ENCODE measurements around the gene SLIT3. TPM values are rescaled to one million over a fixed set of nuclear protein-coding genes. Genes with fewer than 3 reads are reported as not detected.

Gene SLIT3
- total RNA-seq, 1 experiment from 2014 or later, result 0.10 TPM

DNA sequence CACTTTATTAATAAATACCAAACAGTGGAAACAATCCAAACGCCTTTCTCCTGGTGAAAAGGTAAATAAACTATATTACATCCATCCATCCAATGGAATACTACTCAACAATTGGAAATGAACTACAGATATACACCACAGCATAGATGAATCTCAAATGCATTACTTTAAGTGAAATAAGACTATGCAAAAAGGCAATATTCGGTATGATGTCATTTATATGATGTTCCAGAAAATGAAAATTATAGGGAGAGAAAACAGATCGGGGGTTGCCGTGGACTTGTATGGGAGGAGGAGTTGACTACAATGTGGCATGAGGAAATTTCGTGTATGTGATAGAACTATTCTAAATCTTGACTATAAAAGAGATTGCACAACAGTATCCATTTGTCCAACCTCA lies 27.5 kb upstream of the SLIT3 start:
- no peaks in the 10 kb centered on the region for H3K79me2 ChIP-seq (ENCODE audit: insufficient read depth, low read length)
- POLR2A ChIA-PET, result no interaction called here
- no peak overlapping the region for H3K4me2 ChIP-seq (ENCODE audit: low read length)
- H3K4me3 ChIP-seq (replicated peaks in 1 of 2; ENCODE audit: low read depth in 1 of 2, low read length in 2 of 2), result no peak overlapping the region
- intact Hi-C loops (cut with micrococcal nuclease), result no loop called here
- H3K27me3 ChIP-seq (ENCODE audit: insufficient read depth, low read length), result peaks cover 3% of the 10 kb centered on the region; the same call in 1 of the 2 replicates
- ATAC-seq, result no peak
- no peak overlapping the region for H2AFZ ChIP-seq (ENCODE audit: low read depth, low read length, poor library complexity, severe bottlenecking)
- no peak for TF ChIP-seq POLR2AphosphoS5 (IDR thresholded peaks at IDR 0.05; ENCODE audit: low read depth, low read length)
- no peaks in the 10 kb centered on the region for H3K36me3 ChIP-seq (ENCODE audit: control insufficient read depth in 1 of 2, insufficient read depth in 2 of 2, low read length in 2 of 2)
- DNase-seq (ENCODE audit: low read depth, low spot score), result no peak
- CTCF ChIA-PET, result no interaction called here
- H3K9ac ChIP-seq (ENCODE audit: low read length), result no peak overlapping the region
- H3K4me1 ChIP-seq (ENCODE audit: control insufficient read depth in 1 of 2, insufficient read depth in 2 of 2, low read length in 2 of 2), result no peaks in the 10 kb centered on the region
- no peaks in the 10 kb centered on the region for H3K9me3 ChIP-seq (ENCODE audit: control insufficient read depth in 1 of 2, insufficient read depth in 1 of 2, low read depth in 1 of 2, low read length in 2 of 2)
- RAD21 ChIA-PET (ENCODE audit: low non-redundant PET in 1 of 2, low total read pairs in 2 of 2, uncharacterized antibody in 2 of 2, unreplicated experiment in 2 of 2), result no interaction called here
- BruUV-seq (replicated peaks), result no TSS peak
- no peaks in the 10 kb centered on the region for H3K9me2 ChIP-seq (ENCODE audit: insufficient read depth)
- H4K20me1 ChIP-seq (ENCODE audit: insufficient read depth), result no peaks in the 10 kb centered on the region; the same call in 1 of the 2 replicates
- H3K27ac ChIP-seq (ENCODE audit: low read depth, low read length), result no peak overlapping the region

DNA sequence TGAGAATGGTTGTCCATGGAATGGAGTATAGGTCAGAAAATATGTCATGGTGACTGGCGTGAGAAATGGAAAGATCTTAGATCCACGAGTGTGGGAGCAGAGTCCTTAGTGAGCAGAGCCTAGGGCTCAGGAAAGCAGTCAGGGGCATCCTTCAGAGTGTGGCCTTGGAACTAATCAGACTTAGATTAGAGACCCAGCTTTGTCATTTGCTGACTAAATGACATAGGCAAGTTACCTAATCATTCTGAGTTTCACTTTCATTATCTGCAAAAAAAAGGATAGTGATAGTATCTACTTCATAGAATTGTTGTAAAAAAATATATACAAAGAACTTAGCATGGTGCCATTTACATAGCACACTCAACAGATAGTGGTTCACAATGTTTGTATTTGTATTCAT lies 24.3 kb upstream of the SLIT3 start:
- ATAC-seq, result no peak
- no peaks in the 10 kb centered on the region for H3K9me3 ChIP-seq (ENCODE audit: control insufficient read depth in 1 of 2, insufficient read depth in 1 of 2, low read depth in 1 of 2, low read length in 2 of 2)
- H2AFZ ChIP-seq (ENCODE audit: low read depth, low read length, poor library complexity, severe bottlenecking), result no peak overlapping the region
- peaks cover 3% of the 10 kb centered on the region; the same call in 1 of the 2 replicates for H3K27me3 ChIP-seq (ENCODE audit: insufficient read depth, low read length)
- no peak overlapping the region for H3K4me3 ChIP-seq (replicated peaks in 1 of 2; ENCODE audit: low read depth in 1 of 2, low read length in 2 of 2)
- no peaks in the 10 kb centered on the region for H3K4me1 ChIP-seq (ENCODE audit: control insufficient read depth in 1 of 2, insufficient read depth in 2 of 2, low read length in 2 of 2)
- H3K79me2 ChIP-seq (ENCODE audit: insufficient read depth, low read length), result no peaks in the 10 kb centered on the region
- TF ChIP-seq SRF (IDR thresholded peaks at IDR 0.05; ENCODE audit: low read depth) (no peak), EZH2 (IDR thresholded peaks at IDR 0.05) (no peak), ELF1 (IDR thresholded peaks at IDR 0.05; ENCODE audit: borderline replicate concordance, low read depth) (no peak), ZNF274 (IDR thresholded peaks at IDR 0.05; ENCODE audit: low read depth, low read length) (no peak), ZFX (IDR thresholded peaks at IDR 0.05) (no peak), CEBPB (IDR thresholded peaks at IDR 0.05; ENCODE audit: low read depth) (no peak)
- TF ChIP-seq, protein P1, sequence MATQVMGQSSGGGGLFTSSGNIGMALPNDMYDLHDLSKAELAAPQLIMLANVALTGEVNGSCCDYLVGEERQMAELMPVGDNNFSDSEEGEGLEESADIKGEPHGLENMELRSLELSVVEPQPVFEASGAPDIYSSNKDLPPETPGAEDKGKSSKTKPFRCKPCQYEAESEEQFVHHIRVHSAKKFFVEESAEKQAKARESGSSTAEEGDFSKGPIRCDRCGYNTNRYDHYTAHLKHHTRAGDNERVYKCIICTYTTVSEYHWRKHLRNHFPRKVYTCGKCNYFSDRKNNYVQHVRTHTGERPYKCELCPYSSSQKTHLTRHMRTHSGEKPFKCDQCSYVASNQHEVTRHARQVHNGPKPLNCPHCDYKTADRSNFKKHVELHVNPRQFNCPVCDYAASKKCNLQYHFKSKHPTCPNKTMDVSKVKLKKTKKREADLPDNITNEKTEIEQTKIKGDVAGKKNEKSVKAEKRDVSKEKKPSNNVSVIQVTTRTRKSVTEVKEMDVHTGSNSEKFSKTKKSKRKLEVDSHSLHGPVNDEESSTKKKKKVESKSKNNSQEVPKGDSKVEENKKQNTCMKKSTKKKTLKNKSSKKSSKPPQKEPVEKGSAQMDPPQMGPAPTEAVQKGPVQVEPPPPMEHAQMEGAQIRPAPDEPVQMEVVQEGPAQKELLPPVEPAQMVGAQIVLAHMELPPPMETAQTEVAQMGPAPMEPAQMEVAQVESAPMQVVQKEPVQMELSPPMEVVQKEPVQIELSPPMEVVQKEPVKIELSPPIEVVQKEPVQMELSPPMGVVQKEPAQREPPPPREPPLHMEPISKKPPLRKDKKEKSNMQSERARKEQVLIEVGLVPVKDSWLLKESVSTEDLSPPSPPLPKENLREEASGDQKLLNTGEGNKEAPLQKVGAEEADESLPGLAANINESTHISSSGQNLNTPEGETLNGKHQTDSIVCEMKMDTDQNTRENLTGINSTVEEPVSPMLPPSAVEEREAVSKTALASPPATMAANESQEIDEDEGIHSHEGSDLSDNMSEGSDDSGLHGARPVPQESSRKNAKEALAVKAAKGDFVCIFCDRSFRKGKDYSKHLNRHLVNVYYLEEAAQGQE (IDR thresholded peaks at IDR 0.05; ENCODE audit: low read depth), result no peak
- TF ChIP-seq, protein P2, sequence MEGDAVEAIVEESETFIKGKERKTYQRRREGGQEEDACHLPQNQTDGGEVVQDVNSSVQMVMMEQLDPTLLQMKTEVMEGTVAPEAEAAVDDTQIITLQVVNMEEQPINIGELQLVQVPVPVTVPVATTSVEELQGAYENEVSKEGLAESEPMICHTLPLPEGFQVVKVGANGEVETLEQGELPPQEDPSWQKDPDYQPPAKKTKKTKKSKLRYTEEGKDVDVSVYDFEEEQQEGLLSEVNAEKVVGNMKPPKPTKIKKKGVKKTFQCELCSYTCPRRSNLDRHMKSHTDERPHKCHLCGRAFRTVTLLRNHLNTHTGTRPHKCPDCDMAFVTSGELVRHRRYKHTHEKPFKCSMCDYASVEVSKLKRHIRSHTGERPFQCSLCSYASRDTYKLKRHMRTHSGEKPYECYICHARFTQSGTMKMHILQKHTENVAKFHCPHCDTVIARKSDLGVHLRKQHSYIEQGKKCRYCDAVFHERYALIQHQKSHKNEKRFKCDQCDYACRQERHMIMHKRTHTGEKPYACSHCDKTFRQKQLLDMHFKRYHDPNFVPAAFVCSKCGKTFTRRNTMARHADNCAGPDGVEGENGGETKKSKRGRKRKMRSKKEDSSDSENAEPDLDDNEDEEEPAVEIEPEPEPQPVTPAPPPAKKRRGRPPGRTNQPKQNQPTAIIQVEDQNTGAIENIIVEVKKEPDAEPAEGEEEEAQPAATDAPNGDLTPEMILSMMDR (IDR thresholded peaks at IDR 0.05 in 2 of 3, conservative IDR thresholded peaks at IDR 0.05 in 1 of 3; ENCODE audit: borderline replicate concordance in 1 of 3, insufficient read depth in 1 of 3, low read depth in 2 of 3, low read length in 2 of 3), result no peak
- TF ChIP-seq, protein P3, sequence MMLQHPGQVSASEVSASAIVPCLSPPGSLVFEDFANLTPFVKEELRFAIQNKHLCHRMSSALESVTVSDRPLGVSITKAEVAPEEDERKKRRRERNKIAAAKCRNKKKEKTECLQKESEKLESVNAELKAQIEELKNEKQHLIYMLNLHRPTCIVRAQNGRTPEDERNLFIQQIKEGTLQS (IDR thresholded peaks at IDR 0.05), result no peak
- BruUV-seq (replicated peaks), result no TSS peak
- no peak overlapping the region for H3K9ac ChIP-seq (ENCODE audit: low read length)
- H4K20me1 ChIP-seq (ENCODE audit: insufficient read depth), result no peaks in the 10 kb centered on the region; the same call in 1 of the 2 replicates
- ChIA-PET CTCF (no interaction called here), POLR2A (no interaction called here), RAD21 (ENCODE audit: low non-redundant PET in 1 of 2, low total read pairs in 2 of 2, uncharacterized antibody in 2 of 2, unreplicated experiment in 2 of 2) (no interaction called here)
- intact Hi-C loops (cut with micrococcal nuclease), result no loop called here
- H3K9me2 ChIP-seq (ENCODE audit: insufficient read depth), result no peaks in the 10 kb centered on the region
- no peak for DNase-seq (ENCODE audit: low read depth, low spot score)
- H3K27ac ChIP-seq (ENCODE audit: low read depth, low read length), result no peak overlapping the region
- no peaks in the 10 kb centered on the region for H3K36me3 ChIP-seq (ENCODE audit: control insufficient read depth in 1 of 2, insufficient read depth in 2 of 2, low read length in 2 of 2)
- no peak overlapping the region for H3K4me2 ChIP-seq (ENCODE audit: low read length)

Data from HCT116 (cell line).